HepG2 (cell line): ENCODE measurements around the gene ZDHHC24. TPM values are rescaled to one million over a fixed set of nuclear protein-coding genes. Genes with fewer than 3 reads are reported as not detected.

Experiments
- ARNT ChIP-seq: fragments of 450-650 bp; IDR thresholded peaks from 2 replicates; pipeline ENCODE4 v1.6.1; 2017
- ASH2L ChIP-seq: fragments of 300-600, 200-600 bp; sonication (generic); IDR thresholded peaks from 2 replicates; pipeline ENCODE4 v1.7.0; 2017; ENCODE audit warnings: low read depth, mild to moderate bottlenecking, moderate library complexity, mixed read lengths, low read length; ENCODE audit not compliant: insufficient read length
- FOXC1 ChIP-seq: sonication (generic); formaldehyde crosslinking; IDR thresholded peaks from 2 replicates; pipeline ENCODE4 v1.8.0; 2022; ENCODE audit warnings: mild to moderate bottlenecking, missing genetic modification reagents, borderline replicate concordance
- FOXJ3 ChIP-seq: sonication (generic); formaldehyde crosslinking; IDR thresholded peaks from 2 replicates; pipeline ENCODE4 v1.4.0; 2020; ENCODE audit warnings: missing genetic modification reagents, mild to moderate bottlenecking, borderline replicate concordance
- PRMT3 ChIP-seq: sonication (generic); formaldehyde crosslinking; IDR thresholded peaks from 2 replicates; pipeline ENCODE4 v1.8.1; 2022; ENCODE audit warnings: low read depth, mild to moderate bottlenecking, moderate library complexity, missing genetic modification reagents, borderline replicate concordance
- ZEB1 ChIP-seq: IDR thresholded peaks from 2 replicates; pipeline ENCODE4 v1.6.1; 2012; ENCODE audit warnings: mild to moderate bottlenecking, low read depth, inconsistent platforms; ENCODE audit not compliant: insufficient replicate concordance
- ZNF30 ChIP-seq: sonication (generic); formaldehyde crosslinking; IDR thresholded peaks from 2 replicates; pipeline ENCODE4 v1.5.0; 2020; ENCODE audit warnings: mild to moderate bottlenecking, missing genetic modification reagents
- polyA plus RNA-seq, 8 experiments: library from polyadenylated mRNA; depleted of rRNA in 3 of 8; stranded (reverse) in 7 of 8; unstranded in 1 of 8; fragments of >200 nt; fragmentation: Illumina TruSeq in 4 of 8; extraction: Trizol in 4 of 8; gene quantifications; 2 replicates each; pipeline versions ENCODE4 v1.2.1 to v1.2.3, GENCODE V29; 2011 to 2016; ENCODE audit warnings: low read depth in 4 of 8, missing spikeins in 1 of 8, mixed read lengths in 1 of 8; ENCODE audit not compliant: insufficient read depth in 1 of 8
- total RNA-seq, 5 experiments: library from RNA; depleted of rRNA; stranded (reverse); fragments of >200 nt; fragmentation: Illumina TruSeq; extraction: Trizol; gene quantifications; 2 replicates each; pipeline ENCODE4 v1.2.3, GENCODE V29; 2016; ENCODE audit warnings: low read depth in 1 of 5
- TF ChIP-seq, protein P1 (sequence below): sonication (generic); formaldehyde crosslinking; IDR thresholded peaks from one replicate; pipeline ENCODE4 v1.5.1; 2020; ENCODE audit warnings: mild to moderate bottlenecking, missing genetic modification reagents; ENCODE audit errors: not compliant biosample characterization
- TF ChIP-seq, protein P2 (sequence below): IDR thresholded peaks from 2 replicates; pipeline ENCODE4 v1.6.1; 2016; ENCODE audit warnings: low read depth
- TF ChIP-seq, protein P3 (sequence below): sonication (generic); formaldehyde crosslinking; IDR thresholded peaks from 2 replicates; pipeline ENCODE4 v1.4.0; 2020; ENCODE audit warnings: missing genetic modification reagents
- TF ChIP-seq, protein P4 (sequence below): sonication (generic); formaldehyde crosslinking; IDR thresholded peaks from 2 replicates; pipeline ENCODE4 v1.8.0; 2022; ENCODE audit warnings: mild to moderate bottlenecking, missing genetic modification reagents, moderate library complexity
- TF ChIP-seq, protein P5 (sequence below): sonication (generic); formaldehyde crosslinking; IDR thresholded peaks from 2 replicates; pipeline ENCODE4 v1.8.0; 2022; ENCODE audit warnings: mild to moderate bottlenecking, missing genetic modification reagents; ENCODE audit not compliant: insufficient replicate concordance

Gene ZDHHC24
- total and polyA plus RNA-seq, 2 of the 13 experiments (the other 11 are each of a cell fraction or from before 2014, with no cell fraction given) = 4.3 TPM

DNA sequence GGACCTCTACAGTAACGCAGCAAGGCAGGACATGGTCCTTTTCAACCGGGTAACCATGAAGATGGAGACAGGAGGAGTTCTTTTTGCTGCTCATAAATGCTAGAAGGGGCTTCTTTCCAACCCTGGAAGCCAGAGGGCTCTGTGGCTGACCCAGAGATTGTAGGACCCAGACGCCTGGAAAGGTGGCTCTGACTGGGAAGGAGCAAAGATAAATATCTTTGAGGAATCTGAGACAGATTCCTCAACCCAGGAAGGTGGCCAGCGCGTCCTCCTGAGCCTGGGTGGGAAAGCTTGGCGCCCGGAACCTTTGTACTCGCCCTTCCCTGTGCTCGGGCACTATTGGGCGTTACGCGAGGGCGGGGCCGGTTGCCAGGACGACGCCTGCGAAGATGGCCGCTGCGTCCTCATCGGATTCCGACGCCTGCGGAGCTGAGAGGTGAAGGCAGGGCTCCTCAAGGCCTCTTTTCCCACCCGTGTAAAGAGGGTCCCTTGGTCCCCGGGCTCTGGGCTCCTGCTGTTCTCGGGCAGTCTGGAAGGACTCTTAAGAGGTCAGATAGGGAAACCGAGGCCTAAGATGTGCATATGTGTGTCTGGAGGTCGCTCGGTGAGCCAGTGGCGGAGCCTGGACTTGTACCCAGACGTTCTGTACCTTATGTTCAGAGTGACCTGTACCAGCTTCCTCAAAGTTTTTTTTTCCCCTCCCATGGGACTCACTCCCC, 35.4 kb downstream of the ZDHHC24 start, which contains the start of gene BBS1 (continued):
- TF ChIP-seq, protein P1, sequence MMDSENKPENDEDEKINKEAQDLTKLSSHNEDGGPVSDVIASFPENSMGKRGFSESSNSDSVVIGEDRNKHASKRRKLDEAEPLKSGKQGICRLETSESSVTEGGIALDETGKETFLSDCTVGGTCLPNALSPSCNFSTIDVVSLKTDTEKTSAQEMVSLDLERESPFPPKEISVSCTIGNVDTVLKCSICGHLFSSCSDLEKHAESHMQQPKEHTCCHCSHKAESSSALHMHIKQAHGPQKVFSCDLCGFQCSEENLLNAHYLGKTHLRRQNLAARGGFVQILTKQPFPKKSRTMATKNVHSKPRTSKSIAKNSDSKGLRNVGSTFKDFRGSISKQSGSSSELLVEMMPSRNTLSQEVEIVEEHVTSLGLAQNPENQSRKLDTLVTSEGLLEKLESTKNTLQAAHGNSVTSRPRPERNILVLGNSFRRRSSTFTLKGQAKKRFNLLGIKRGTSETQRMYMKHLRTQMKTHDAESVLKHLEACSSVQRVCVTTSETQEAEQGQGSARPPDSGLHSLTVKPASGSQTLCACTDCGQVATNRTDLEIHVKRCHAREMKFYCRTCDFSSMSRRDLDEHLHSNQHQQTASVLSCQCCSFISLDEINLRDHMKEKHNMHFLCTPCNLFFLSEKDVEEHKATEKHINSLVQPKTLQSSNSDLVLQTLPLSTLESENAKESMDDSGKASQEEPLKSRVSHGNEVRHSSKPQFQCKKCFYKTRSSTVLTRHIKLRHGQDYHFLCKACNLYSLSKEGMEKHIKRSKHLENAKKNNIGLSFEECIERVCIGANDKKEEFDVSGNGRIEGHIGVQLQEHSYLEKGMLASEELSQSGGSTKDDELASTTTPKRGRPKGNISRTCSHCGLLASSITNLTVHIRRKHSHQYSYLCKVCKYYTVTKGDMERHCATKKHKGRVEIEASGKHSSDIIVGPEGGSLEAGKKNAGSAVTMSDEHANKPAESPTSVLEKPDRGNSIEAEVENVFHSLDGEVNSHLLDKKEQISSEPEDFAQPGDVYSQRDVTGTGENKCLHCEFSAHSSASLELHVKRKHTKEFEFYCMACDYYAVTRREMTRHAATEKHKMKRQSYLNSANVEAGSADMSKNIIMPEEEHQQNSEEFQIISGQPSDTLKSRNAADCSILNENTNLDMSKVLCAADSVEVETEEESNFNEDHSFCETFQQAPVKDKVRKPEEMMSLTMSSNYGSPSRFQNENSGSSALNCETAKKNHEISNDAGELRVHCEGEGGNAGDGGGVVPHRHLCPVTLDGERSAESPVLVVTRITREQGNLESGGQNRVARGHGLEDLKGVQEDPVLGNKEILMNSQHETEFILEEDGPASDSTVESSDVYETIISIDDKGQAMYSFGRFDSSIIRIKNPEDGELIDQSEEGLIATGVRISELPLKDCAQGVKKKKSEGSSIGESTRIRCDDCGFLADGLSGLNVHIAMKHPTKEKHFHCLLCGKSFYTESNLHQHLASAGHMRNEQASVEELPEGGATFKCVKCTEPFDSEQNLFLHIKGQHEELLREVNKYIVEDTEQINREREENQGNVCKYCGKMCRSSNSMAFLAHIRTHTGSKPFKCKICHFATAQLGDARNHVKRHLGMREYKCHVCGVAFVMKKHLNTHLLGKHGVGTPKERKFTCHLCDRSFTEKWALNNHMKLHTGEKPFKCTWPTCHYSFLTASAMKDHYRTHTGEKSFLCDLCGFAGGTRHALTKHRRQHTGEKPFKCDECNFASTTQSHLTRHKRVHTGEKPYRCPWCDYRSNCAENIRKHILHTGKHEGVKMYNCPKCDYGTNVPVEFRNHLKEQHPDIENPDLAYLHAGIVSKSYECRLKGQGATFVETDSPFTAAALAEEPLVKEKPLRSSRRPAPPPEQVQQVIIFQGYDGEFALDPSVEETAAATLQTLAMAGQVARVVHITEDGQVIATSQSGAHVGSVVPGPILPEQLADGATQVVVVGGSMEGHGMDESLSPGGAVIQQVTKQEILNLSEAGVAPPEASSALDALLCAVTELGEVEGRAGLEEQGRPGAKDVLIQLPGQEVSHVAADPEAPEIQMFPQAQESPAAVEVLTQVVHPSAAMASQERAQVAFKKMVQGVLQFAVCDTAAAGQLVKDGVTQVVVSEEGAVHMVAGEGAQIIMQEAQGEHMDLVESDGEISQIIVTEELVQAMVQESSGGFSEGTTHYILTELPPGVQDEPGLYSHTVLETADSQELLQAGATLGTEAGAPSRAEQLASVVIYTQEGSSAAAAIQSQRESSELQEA (CRISPR knock-in tag) = no peak
- TF ChIP-seq, protein P2, sequence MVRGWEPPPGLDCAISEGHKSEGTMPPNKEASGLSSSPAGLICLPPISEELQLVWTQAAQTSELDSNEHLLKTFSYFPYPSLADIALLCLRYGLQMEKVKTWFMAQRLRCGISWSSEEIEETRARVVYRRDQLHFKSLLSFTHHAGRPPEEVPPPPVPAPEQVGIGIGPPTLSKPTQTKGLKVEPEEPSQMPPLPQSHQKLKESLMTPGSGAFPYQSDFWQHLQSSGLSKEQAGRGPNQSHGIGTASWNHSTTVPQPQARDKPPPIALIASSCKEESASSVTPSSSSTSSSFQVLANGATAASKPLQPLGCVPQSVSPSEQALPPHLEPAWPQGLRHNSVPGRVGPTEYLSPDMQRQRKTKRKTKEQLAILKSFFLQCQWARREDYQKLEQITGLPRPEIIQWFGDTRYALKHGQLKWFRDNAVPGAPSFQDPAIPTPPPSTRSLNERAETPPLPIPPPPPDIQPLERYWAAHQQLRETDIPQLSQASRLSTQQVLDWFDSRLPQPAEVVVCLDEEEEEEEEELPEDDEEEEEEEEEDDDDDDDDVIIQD (CRISPR knock-in tag) = peak; percentile 73
- TF ChIP-seq FOXC1 (CRISPR knock-in tag) (no peak), ZNF30 (no peak), ARNT (no peak), ZEB1 (peak; percentile 29), FOXJ3 (CRISPR knock-in tag) (peak; percentile 39; the same call in 1 of the 2 replicates), ASH2L (no peak), PRMT3 (CRISPR knock-in tag) (no peak)
- TF ChIP-seq, protein P3, sequence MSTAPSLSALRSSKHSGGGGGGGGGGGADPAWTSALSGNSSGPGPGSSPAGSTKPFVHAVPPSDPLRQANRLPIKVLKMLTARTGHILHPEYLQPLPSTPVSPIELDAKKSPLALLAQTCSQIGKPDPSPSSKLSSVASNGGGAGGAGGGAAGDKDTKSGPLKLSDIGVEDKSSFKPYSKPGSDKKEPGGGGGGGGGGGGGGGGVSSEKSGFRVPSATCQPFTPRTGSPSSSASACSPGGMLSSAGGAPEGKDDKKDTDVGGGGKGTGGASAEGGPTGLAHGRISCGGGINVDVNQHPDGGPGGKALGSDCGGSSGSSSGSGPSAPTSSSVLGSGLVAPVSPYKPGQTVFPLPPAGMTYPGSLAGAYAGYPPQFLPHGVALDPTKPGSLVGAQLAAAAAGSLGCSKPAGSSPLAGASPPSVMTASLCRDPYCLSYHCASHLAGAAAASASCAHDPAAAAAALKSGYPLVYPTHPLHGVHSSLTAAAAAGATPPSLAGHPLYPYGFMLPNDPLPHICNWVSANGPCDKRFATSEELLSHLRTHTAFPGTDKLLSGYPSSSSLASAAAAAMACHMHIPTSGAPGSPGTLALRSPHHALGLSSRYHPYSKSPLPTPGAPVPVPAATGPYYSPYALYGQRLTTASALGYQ (CRISPR knock-in tag) = no peak
- TF ChIP-seq, protein P4, sequence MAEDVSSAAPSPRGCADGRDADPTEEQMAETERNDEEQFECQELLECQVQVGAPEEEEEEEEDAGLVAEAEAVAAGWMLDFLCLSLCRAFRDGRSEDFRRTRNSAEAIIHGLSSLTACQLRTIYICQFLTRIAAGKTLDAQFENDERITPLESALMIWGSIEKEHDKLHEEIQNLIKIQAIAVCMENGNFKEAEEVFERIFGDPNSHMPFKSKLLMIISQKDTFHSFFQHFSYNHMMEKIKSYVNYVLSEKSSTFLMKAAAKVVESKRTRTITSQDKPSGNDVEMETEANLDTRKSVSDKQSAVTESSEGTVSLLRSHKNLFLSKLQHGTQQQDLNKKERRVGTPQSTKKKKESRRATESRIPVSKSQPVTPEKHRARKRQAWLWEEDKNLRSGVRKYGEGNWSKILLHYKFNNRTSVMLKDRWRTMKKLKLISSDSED = no peak
- TF ChIP-seq, protein P5, sequence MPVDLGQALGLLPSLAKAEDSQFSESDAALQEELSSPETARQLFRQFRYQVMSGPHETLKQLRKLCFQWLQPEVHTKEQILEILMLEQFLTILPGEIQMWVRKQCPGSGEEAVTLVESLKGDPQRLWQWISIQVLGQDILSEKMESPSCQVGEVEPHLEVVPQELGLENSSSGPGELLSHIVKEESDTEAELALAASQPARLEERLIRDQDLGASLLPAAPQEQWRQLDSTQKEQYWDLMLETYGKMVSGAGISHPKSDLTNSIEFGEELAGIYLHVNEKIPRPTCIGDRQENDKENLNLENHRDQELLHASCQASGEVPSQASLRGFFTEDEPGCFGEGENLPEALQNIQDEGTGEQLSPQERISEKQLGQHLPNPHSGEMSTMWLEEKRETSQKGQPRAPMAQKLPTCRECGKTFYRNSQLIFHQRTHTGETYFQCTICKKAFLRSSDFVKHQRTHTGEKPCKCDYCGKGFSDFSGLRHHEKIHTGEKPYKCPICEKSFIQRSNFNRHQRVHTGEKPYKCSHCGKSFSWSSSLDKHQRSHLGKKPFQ = no peak
